Colonic mucosa (tissue), 4 donors: ENCODE data around the gene GMDS. TPM values are rescaled to one million over a fixed set of nuclear protein-coding genes. Genes with fewer than 3 reads are reported as not detected.

Experiments used
- DNase-seq: peaks from one replicate; pipeline ENCODE4 v3.0.0-alpha.2; 2020
- H3K27ac ChIP-seq: fragments of 200-600 bp; one replicate; pipeline ENCODE4 v1.8.0; 2021
- H3K27me3 ChIP-seq: fragments of 200-600 bp; one replicate; pipeline ENCODE4 v1.8.0; 2021
- H3K36me3 ChIP-seq: fragments of 200-600 bp; one replicate; pipeline ENCODE4 v1.8.0; 2021
- H3K4me1 ChIP-seq: fragments of 200-600 bp; one replicate; pipeline ENCODE4 v1.8.0; 2021; ENCODE audit warnings: mild to moderate bottlenecking
- H3K4me3 ChIP-seq: fragments of 200-600 bp; one replicate; pipeline ENCODE4 v1.8.0; 2021
- H3K9ac ChIP-seq, 2 donors: one replicate each; pipeline ENCODE4 v1.7.0; 2013; ENCODE audit warnings: control low read depth in 2 of 2, low read depth in 2 of 2, low read length in 2 of 2
- H3K9me3 ChIP-seq: fragments of 200-600 bp; one replicate; pipeline ENCODE4 v1.8.0; 2021
- intact Hi-C: fragments of 100-400 bp; cut with DNase I; formaldehyde crosslinking; loops from one replicate; pipeline ENCODE4 v1.14.1; 2022
- total RNA-seq, 2 donors: library from RNA; stranded (reverse); fragmentation: NEBNext Ultra II Directional in 1 of 2; extraction: Animal tissue kit (Norgen Biotek cat#: 25700) in 1 of 2; gene quantifications; one replicate each; pipeline ENCODE4 v1.2.1, GENCODE V29; 2021
- TF ChIP-seq, protein P1 (sequence below): fragments of 200-600 bp; IDR thresholded peaks from one replicate; pipeline ENCODE4 v1.8.0; 2022; ENCODE audit warnings: antibody characterized with exemption, mild to moderate bottlenecking
- donor health status: healthy.
- donor health status: DM: no; HTN: no; CAD: no.
- donor health status: DM: no; HTN: no; CAD: no.

Gene GMDS
- total RNA-seq, 2 donors from 2014 or later: 247 to 272 TPM

DNA sequence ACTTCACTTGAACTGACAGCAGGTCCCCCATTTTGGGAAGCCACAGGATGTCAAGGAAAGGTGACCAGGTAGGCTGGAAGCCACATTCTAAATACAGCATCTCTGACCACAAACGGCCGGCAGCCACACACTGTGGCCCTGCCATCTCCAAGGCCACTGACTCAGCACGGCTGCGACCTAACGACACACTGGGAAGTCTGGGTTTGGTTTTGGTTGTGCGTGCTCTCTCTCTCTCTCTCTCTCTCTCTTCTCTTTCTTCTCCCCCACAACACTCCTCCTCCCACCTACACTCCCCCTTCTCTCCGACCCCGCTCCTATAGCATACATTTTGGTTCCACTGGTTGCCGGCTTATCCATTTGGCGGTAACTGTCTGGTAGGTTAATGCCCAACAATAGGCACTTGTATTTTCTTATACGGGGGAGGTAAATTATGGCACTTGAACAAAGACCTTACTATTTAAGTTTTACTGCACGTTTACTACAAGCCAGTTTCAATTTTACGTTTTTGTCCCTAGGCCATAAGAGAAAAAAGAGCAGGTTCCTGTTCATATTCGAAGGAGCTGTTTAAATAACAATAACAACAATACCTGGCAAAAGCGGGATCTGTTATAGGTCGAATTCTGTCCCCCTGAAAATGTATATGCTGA, 103.6 kb downstream of the GMDS start:
- H3K9ac ChIP-seq: no peak overlapping the region
- H3K4me3 ChIP-seq: no peak overlapping the region
- DNase-seq: no peak

GRCh38 chr6:2140438-2141128, 104.8 kb downstream of the GMDS start:
- Histone ChIP-seq H3K9ac (no peak overlapping the region), H3K27me3 (no peaks in the 10 kb centered on the region), H3K27ac (no peak overlapping the region), H3K4me1 (no peaks in the 10 kb centered on the region), H3K36me3 (no peaks in the 10 kb centered on the region), H3K4me3 (no peak overlapping the region), H3K9me3 (no peaks in the 10 kb centered on the region)
- TF ChIP-seq, protein P1, sequence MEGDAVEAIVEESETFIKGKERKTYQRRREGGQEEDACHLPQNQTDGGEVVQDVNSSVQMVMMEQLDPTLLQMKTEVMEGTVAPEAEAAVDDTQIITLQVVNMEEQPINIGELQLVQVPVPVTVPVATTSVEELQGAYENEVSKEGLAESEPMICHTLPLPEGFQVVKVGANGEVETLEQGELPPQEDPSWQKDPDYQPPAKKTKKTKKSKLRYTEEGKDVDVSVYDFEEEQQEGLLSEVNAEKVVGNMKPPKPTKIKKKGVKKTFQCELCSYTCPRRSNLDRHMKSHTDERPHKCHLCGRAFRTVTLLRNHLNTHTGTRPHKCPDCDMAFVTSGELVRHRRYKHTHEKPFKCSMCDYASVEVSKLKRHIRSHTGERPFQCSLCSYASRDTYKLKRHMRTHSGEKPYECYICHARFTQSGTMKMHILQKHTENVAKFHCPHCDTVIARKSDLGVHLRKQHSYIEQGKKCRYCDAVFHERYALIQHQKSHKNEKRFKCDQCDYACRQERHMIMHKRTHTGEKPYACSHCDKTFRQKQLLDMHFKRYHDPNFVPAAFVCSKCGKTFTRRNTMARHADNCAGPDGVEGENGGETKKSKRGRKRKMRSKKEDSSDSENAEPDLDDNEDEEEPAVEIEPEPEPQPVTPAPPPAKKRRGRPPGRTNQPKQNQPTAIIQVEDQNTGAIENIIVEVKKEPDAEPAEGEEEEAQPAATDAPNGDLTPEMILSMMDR: no peak
- intact Hi-C loops: no loop called here
- DNase-seq: no peak

More for the DNA sequence above, 103.6 kb downstream of the GMDS start:
- intact Hi-C loops: no loop called here
- TF ChIP-seq, protein P1: no peak
- no peak overlapping the region for H3K27ac ChIP-seq
- H3K9me3 ChIP-seq: no peaks in the 10 kb centered on the region
- H3K27me3 ChIP-seq: no peaks in the 10 kb centered on the region
- H3K4me1 ChIP-seq: no peaks in the 10 kb centered on the region
- no peaks in the 10 kb centered on the region for H3K36me3 ChIP-seq

- Histone ChIP-seq H3K4me3 (no peak overlapping the region), H3K27ac (no peak overlapping the region), H3K9ac (no peak overlapping the region), H3K36me3 (no peaks in the 10 kb centered on the region), H3K9me3 (no peaks in the 10 kb centered on the region), H3K27me3 (no peaks in the 10 kb centered on the region), H3K4me1 (peaks cover 16% of the 10 kb centered on the region)
- no peak for DNase-seq
- intact Hi-C loops: no loop called here
- TF ChIP-seq, protein P1: no peak
Observed at GRCh38 chr6:2135401-2135800, 110.0 kb downstream of the GMDS start.

DNA sequence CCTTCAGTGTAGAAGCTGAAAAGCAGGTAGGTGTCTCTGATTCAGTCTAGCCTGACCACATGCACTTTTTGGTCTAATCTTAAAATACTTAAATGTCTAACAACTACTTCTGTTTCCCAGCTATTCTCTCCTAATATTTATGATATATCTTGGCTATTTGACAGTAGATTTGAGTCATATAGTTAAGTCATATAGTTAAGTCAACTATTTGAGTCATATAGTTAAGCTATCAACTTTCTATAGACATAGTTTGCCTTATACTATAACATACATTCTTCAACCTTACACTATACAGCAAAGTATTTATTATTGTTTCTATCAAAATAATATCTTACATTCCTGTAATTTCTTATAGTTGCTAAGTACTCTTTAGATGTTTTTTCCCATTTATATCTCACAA, 110.9 kb downstream of the GMDS start:
- Histone ChIP-seq H3K9me3 (no peaks in the 10 kb centered on the region), H3K9ac (no peak overlapping the region), H3K4me3 (no peak overlapping the region), H3K27me3 (no peaks in the 10 kb centered on the region), H3K4me1 (peaks cover 16% of the 10 kb centered on the region), H3K36me3 (no peaks in the 10 kb centered on the region), H3K27ac (no peak overlapping the region)
- DNase-seq: no peak
- intact Hi-C loops: no loop called here
- TF ChIP-seq, protein P1: no peak

DNA sequence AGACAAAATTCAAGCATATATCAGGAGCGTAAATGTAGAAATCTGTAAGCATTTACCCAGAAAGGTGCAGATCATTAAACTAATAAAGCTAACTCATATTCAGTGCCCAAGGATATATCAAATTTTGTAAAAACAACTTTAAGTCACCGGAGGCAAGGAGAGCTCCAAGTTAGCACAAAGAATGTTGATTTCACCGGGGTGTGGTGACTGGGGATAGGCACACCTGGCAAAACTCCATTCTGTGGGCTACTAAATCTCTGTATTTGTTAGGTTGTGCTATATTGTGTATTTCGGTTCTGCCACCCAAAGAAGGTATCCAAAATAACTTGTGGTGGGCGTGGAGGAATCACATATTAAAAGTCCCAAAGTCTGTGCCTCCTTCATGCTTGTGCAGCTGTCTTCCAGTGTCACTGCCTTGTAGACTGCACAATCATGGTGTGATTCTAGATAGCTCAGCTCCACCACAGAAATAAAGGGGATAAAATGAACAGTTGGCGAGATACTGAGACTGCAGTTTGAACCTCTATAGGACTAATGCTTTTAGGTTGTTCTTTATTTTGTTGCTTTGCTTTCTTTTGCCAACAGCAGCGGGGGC, 111.6 kb downstream of the GMDS start:
- no peak overlapping the region for H3K27ac ChIP-seq
- H3K9me3 ChIP-seq: no peaks in the 10 kb centered on the region
- TF ChIP-seq, protein P1: no peak
- no peak overlapping the region for H3K9ac ChIP-seq
- H3K4me3 ChIP-seq: no peak overlapping the region
- intact Hi-C loops: no loop called here
- DNase-seq: no peak
- H3K36me3 ChIP-seq: no peaks in the 10 kb centered on the region
- no peaks in the 10 kb centered on the region for H3K27me3 ChIP-seq
- H3K4me1 ChIP-seq: peaks cover 16% of the 10 kb centered on the region
